Thyroid gland (tissue), 4 donors: ENCODE results near the gene ADRA1B.

ENCODE experiments used
- CTCF ChIP-seq, 6 experiments: fragments of 200-600 bp in 3 of 6; fragments of 450-650 bp in 3 of 6; sonication (generic) in 3 of 6; IDR thresholded peaks; one replicate each; pipeline ENCODE4 v1.5.1; 2016 to 2019; ENCODE audit warnings: antibody characterized with exemption in 6 of 6, mild to moderate bottlenecking in 2 of 6, inconsistent platforms in 1 of 6, moderate library complexity in 1 of 6
- POLR2A ChIP-seq, 2 donors: fragments of 450-650 bp; IDR thresholded peaks; one replicate each; pipeline ENCODE4 v1.6.1; 2017; ENCODE audit warnings: antibody characterized with exemption in 2 of 2, mild to moderate bottlenecking in 2 of 2, moderate library complexity in 1 of 2

- TF ChIP-seq CTCF (IDR thresholded peaks at IDR 0.05) (peak in 5 of 6 experiments; percentile 17 to 90 (median 74)), POLR2A (IDR thresholded peaks at IDR 0.05) (no peak)
These were observed at the start of gene ADRA1B for GRCh38 chr5:159915904-159916840.
